T-helper 17 cell (primary cell): ENCODE data around the gene CIAO2B. TPM values are rescaled to one million over a fixed set of nuclear protein-coding genes. Genes with fewer than 3 reads are reported as not detected.

Source experiments
- ATAC-seq: fragments of 150-1000 bp; cut with Tn5 transposase; 2 replicates; pipeline ENCODE4 v1.10.0; 2021; ENCODE audit warnings: mild to moderate bottlenecking, moderate library complexity
- DNase-seq, 3 donors: peaks; one replicate each; pipeline versions ENCODE4 v3.0.0 to v3.0.0-alpha.2; 2020 to 2021
- H3K9me3 ChIP-seq: one replicate; pipeline ENCODE4 v1.7.0; 2013; ENCODE audit warnings: low read length, mild to moderate bottlenecking; ENCODE audit not compliant: control insufficient read depth, poor library complexity, severe bottlenecking
- H3K27ac Mint-ChIP-seq: one replicate; pipeline ENCODE4 v1.8.0; 2022; ENCODE audit warnings: mild to moderate bottlenecking, moderate library complexity, mixed read lengths
- H3K27me3 Mint-ChIP-seq: one replicate; pipeline ENCODE4 v1.8.0; 2022; ENCODE audit warnings: mixed read lengths
- H3K36me3 Mint-ChIP-seq: one replicate; pipeline ENCODE4 v1.8.0; 2022; ENCODE audit warnings: low read depth, mixed read lengths
- H3K4me1 Mint-ChIP-seq: one replicate; pipeline ENCODE4 v1.8.0; 2022; ENCODE audit warnings: mild to moderate bottlenecking, mixed read lengths
- H3K4me3 Mint-ChIP-seq: one replicate; pipeline ENCODE4 v1.8.0; 2022; ENCODE audit warnings: mild to moderate bottlenecking, moderate library complexity, mixed read lengths
- total RNA-seq, 4 donors: library from RNA in 2 of 4; stranded (reverse) in 2 of 4; gene quantifications; one replicate each; pipeline ENCODE4 v1.2.3 and lab custom pipeline; 2022 to 2026

CIAO2B gene
- total RNA-seq, 2 donors from 2014 or later: 50.3 to 51.0 TPM

GRCh38 chr16:66886321-66886720 is 47.9 kb downstream of the CIAO2B start:
- no peak for ATAC-seq
- H3K9me3 ChIP-seq: no peaks in the 10 kb centered on the region
- Mint-ChIP-seq H3K4me1 (peaks cover 30% of the 10 kb centered on the region), H3K4me3 (no peak overlapping the region), H3K27me3 (no peaks in the 10 kb centered on the region), H3K27ac (no peak overlapping the region), H3K36me3 (no peaks in the 10 kb centered on the region)
- DNase-seq: no peak

GRCh38 chr16:66885491-66885890 is 48.7 kb downstream of the CIAO2B start:
- no peak for DNase-seq
- no peaks in the 10 kb centered on the region for H3K27me3 Mint-ChIP-seq
- ATAC-seq: no peak
- H3K36me3 Mint-ChIP-seq: no peaks in the 10 kb centered on the region
- no peaks in the 10 kb centered on the region for H3K9me3 ChIP-seq
- peaks cover 30% of the 10 kb centered on the region for H3K4me1 Mint-ChIP-seq
- no peak overlapping the region for H3K4me3 Mint-ChIP-seq
- H3K27ac Mint-ChIP-seq: no peak overlapping the region

DNA sequence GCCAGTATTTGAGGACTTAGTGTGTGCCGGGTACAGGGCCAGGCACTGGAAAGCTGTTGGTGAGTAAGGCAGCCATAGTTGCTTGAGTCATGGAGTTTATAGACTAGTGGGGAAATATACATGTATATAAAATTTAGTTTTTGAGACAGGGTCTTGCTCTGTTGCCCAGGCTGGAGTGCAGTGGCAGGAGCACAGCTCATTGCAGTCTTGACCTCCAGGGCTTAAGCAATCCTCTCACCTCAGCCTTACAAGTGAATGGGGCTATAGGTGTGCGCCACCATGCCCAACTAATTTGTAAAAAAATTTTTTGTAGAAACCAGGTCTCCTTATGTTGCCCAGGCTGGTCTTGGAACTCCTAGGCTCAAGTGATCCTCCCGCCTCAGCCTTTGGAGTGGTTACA is 51.5 kb downstream of the CIAO2B start:
- Mint-ChIP-seq H3K4me1 (peaks cover 34% of the 10 kb centered on the region), H3K27ac (no peak overlapping the region), H3K27me3 (no peaks in the 10 kb centered on the region)

More for the DNA sequence above, 51.5 kb downstream of the CIAO2B start:
- ATAC-seq (no peak), DNase-seq (no peak)
- Mint-ChIP-seq H3K36me3 (peaks cover 2% of the 10 kb centered on the region), H3K4me3 (no peak overlapping the region)
- H3K9me3 ChIP-seq: no peaks in the 10 kb centered on the region

Other genes starting within 250 kb of the CIAO2B start
- gene CMTM4, start 237.7 kb downstream of the CIAO2B start, total RNA-seq: 1 to 10 TPM; 1.1 to 1.5 TPM
- 10 to 100 TPM; 77.5 to 97.1 TPM for gene DYNC1LI2, start 182.8 kb downstream of the CIAO2B start, total RNA-seq
- under 1 TPM in 1 of 2 donors, not detected in 1; 0.40 TPM for gene TERB1, start 132.8 kb downstream of the CIAO2B start, total RNA-seq
- 10 to 100 TPM; 63.0 to 78.7 TPM for gene NAE1, start 103.4 kb downstream of the CIAO2B start, total RNA-seq
- not detected for gene CA7, start 90.0 kb downstream of the CIAO2B start, total RNA-seq
- 1 to 10 TPM; 5.8 to 8.9 TPM for gene PDP2, start 53.9 kb downstream of the CIAO2B start, total RNA-seq
- gene CDH16, start 15.5 kb downstream of the CIAO2B start, total RNA-seq: not detected
- gene RRAD, start 8.9 kb downstream of the CIAO2B start, total RNA-seq: under 1 TPM; 0.52 to 0.67 TPM
- 10 to 100 TPM; 33.1 to 36.8 TPM for gene CES2, start 1.1 kb upstream of the CIAO2B start, total RNA-seq
- gene CES3, start 26.9 kb upstream of the CIAO2B start, total RNA-seq: 1 to 10 TPM in 1 of 2 donors, under 1 TPM in 1; 0.63 to 1.3 TPM
- gene CES4A, start 54.2 kb upstream of the CIAO2B start, total RNA-seq: 10 to 100 TPM; 17.8 to 20.0 TPM
- gene CBFB, start 94.7 kb upstream of the CIAO2B start, total RNA-seq: 10 to 100 TPM; 78.5 to 85.4 TPM
- 10 to 100 TPM; 11.9 to 17.0 TPM for gene PHAF1, start 175.5 kb upstream of the CIAO2B start, total RNA-seq
- gene B3GNT9, start 216.6 kb upstream of the CIAO2B start, total RNA-seq: 1 to 10 TPM; 7.0 to 8.1 TPM
- 100 to 1,000 TPM in 1 of 2 donors, 10 to 100 TPM in 1; 92.7 to 103 TPM for gene TRADD, start 225.5 kb upstream of the CIAO2B start, total RNA-seq
- 10 to 100 TPM; 50.0 to 55.1 TPM for gene FBXL8, start 225.6 kb upstream of the CIAO2B start, total RNA-seq
- 10 to 100 TPM; 54.5 to 80.9 TPM for gene HSF4, start 230.3 kb upstream of the CIAO2B start, total RNA-seq
- gene NOL3, start 236.1 kb upstream of the CIAO2B start, total RNA-seq: 1 to 10 TPM; 4.3 to 5.5 TPM
- gene MATCAP1, start 249.6 kb upstream of the CIAO2B start, total RNA-seq: 10 to 100 TPM; 16.0 to 19.7 TPM